ENCODE measurements around the gene HIVEP3.

GRCh38 chr1:41682149-41682548 lies 236.6 kb downstream of the HIVEP3 start:
- TF ChIP-seq EZH2 (optimal IDR thresholded peaks at IDR 0.05; ENCODE audit: low read depth, low read length) (no peak), CTCF (IDR thresholded peaks at IDR 0.05; ENCODE audit: low read length) (no peak), EZH2phosphoT487 (IDR thresholded peaks at IDR 0.05; ENCODE audit: low read length) (no peak)
